ENCODE results near the gene TPCN2.

Gene TPCN2

GRCh38 chr11:69171476-69172240, 122.9 kb downstream of the TPCN2 start:
- no peak for DNase-seq

- DNase-seq: no peak
Observed at GRCh38 chr11:69172674-69173073, 123.9 kb downstream of the TPCN2 start.

GRCh38 chr11:69173331-69173730, 124.6 kb downstream of the TPCN2 start:
- no peak for DNase-seq

- DNase-seq: no peak
Observed at GRCh38 chr11:69173925-69174581, 125.3 kb downstream of the TPCN2 start.

GRCh38 chr11:69174841-69175240, 126.1 kb downstream of the TPCN2 start:
- no peak for DNase-seq

GRCh38 chr11:69178819-69179482, 130.2 kb downstream of the TPCN2 start:
- DNase-seq: no peak

- no peak for DNase-seq
Observed at GRCh38 chr11:69180226-69180625, 131.5 kb downstream of the TPCN2 start.

GRCh38 chr11:69180726-69181125, 132.0 kb downstream of the TPCN2 start:
- no peak for DNase-seq

GRCh38 chr11:69183613-69184012, 134.9 kb downstream of the TPCN2 start:
- no peak for DNase-seq
